HepG2 (cell line): ENCODE data around the gene FSD2. TPM values are rescaled to one million over a fixed set of nuclear protein-coding genes. Genes with fewer than 3 reads are reported as not detected.

ENCODE experiments used
- ATAC-seq: fragments of 200-7000 bp; cut with Tn5 transposase; 3 replicates; pipeline ENCODE4 v1.9.1; 2020; ENCODE audit warnings: mild to moderate bottlenecking, moderate library complexity
- BruUV-seq: library from RNA; stranded (reverse); fragments of 400-500 nt; replicated peaks from 2 replicates; lab custom pipeline; 2021; lab: Mats Ljungman, UMichigan
- CTCF ChIA-PET: fragments of 300-600 bp; formaldehyde crosslinking; extraction: SDS; loops from one replicate; lab custom pipeline; 2021; ENCODE audit warnings: low total read pairs, inconsistent platforms, low intra/inter-chr PET ratio; lab: Yijun Ruan, JAX
- POLR2A ChIA-PET: fragments of 350-600 bp; sonication (Branson Sonifier 250); formaldehyde crosslinking; loops from one replicate; lab custom pipeline; 2020; ENCODE audit warnings: antibody characterized with exemption, inconsistent platforms; lab: Yijun Ruan, JAX
- DNase-seq: peaks from one replicate; pipeline ENCODE4 v3.0.0-alpha.2; 2015; ENCODE audit warnings: low spot score
- FAIRE-seq: peaks from 3 replicates; lab custom pipeline; 2011; peaks lifted over from hg19 to GRCh38; lab: Jason Lieb, UNC
- H2AFZ ChIP-seq: one replicate; pipeline ENCODE4 v1.6.1; 2011; ENCODE audit warnings: low read length, inconsistent platforms
- H3K27ac ChIP-seq: fragments of 300-600 bp; 3 replicates; pipeline ENCODE4 v1.8.0; 2011; ENCODE audit warnings: mixed run types, mild to moderate bottlenecking, mixed read lengths, low read length, inconsistent platforms; ENCODE audit not compliant: insufficient read depth; ENCODE audit errors: extremely low read length
- H3K27me3 ChIP-seq, 2 experiments: fragments of 200-600 bp in 1 of 2; 2 replicates in 1 of 2; 3 replicates in 1 of 2; pipeline versions ENCODE4 v1.6.0 to v1.8.0; 2011; ENCODE audit warnings: low read length in 2 of 2, mild to moderate bottlenecking in 2 of 2, moderate library complexity in 2 of 2, inconsistent platforms in 1 of 2; ENCODE audit not compliant: insufficient read depth in 2 of 2, control insufficient read depth in 1 of 2
- H3K36me3 ChIP-seq, 2 experiments: fragments of 200-600 bp in 1 of 2; replicated peaks in 1 of 2; 2 replicates in 1 of 2; 3 replicates in 1 of 2; pipeline versions ENCODE4 v1.5.1 to v1.8.0; 2011; ENCODE audit warnings: low read length in 2 of 2, inconsistent platforms in 1 of 2; ENCODE audit not compliant: insufficient read depth in 2 of 2, control insufficient read depth in 1 of 2
- H3K4me1 ChIP-seq: 2 replicates; pipeline ENCODE4 v1.5.1; 2012; ENCODE audit warnings: low read length, inconsistent platforms; ENCODE audit not compliant: insufficient read depth
- H3K4me2 ChIP-seq: 2 replicates; pipeline ENCODE4 v1.6.0; 2011; ENCODE audit warnings: low read depth, low read length, inconsistent platforms
- H3K4me3 ChIP-seq, 3 experiments: fragments of 200-600 bp in 1 of 3; sonication (generic), shearing (Covaris generic) in 1 of 3; replicated peaks in 1 of 3; 2 replicates each; pipeline ENCODE4 v1.5.1; 2011 to 2016; ENCODE audit warnings: low read length in 3 of 3, inconsistent platforms in 2 of 3, low read depth in 2 of 3, mild to moderate bottlenecking in 2 of 3, control low read depth in 1 of 3, mixed read lengths in 1 of 3; ENCODE audit not compliant: insufficient read depth in 1 of 3
- H3K79me2 ChIP-seq: one replicate; pipeline ENCODE4 v1.6.1; 2011; ENCODE audit warnings: low read length, inconsistent platforms; ENCODE audit not compliant: insufficient read depth
- H3K9ac ChIP-seq: 2 replicates; pipeline ENCODE4 v1.6.0; 2011; ENCODE audit warnings: mild to moderate bottlenecking, low read depth, low read length, inconsistent platforms; ENCODE audit not compliant: insufficient read depth
- H3K9me3 ChIP-seq: 2 replicates; pipeline ENCODE4 v1.5.1; 2012; ENCODE audit warnings: mild to moderate bottlenecking, low read length
- H4K20me1 ChIP-seq: 2 replicates; pipeline ENCODE4 v1.6.0; 2011; ENCODE audit warnings: inconsistent platforms, mild to moderate bottlenecking, low read length, moderate library complexity; ENCODE audit not compliant: insufficient read depth
- HMGA1 ChIP-seq: sonication (generic); formaldehyde crosslinking; conservative IDR thresholded peaks from 2 replicates; pipeline ENCODE4 v1.4.0; 2020; ENCODE audit warnings: missing genetic modification reagents
- MED13 ChIP-seq: sonication (generic); formaldehyde crosslinking; IDR thresholded peaks from 2 replicates; pipeline ENCODE4 v1.5.0; 2020; ENCODE audit warnings: missing genetic modification reagents
- MEIS1 ChIP-seq: sonication (generic); formaldehyde crosslinking; IDR thresholded peaks from 2 replicates; pipeline ENCODE4 v1.9.0; 2021; ENCODE audit warnings: mild to moderate bottlenecking, missing genetic modification reagents, moderate library complexity, borderline replicate concordance
- MIXL1 ChIP-seq: IDR thresholded peaks from 2 replicates; pipeline ENCODE4 v1.6.1; 2016
- MTA3 ChIP-seq: sonication (generic); formaldehyde crosslinking; IDR thresholded peaks from 2 replicates; pipeline ENCODE4 v1.4.0; 2020; ENCODE audit warnings: missing genetic modification reagents
- NCOA1 ChIP-seq: sonication (generic); formaldehyde crosslinking; IDR thresholded peaks from 2 replicates; pipeline ENCODE4 v1.9.0; 2021; ENCODE audit warnings: missing genetic modification reagents
- NFE2L1 ChIP-seq: sonication (generic); formaldehyde crosslinking; IDR thresholded peaks from 2 replicates; pipeline ENCODE4 v1.4.0; 2020; ENCODE audit warnings: missing genetic modification reagents, mild to moderate bottlenecking, borderline replicate concordance
- RBM22 ChIP-seq: fragments of 200-400 bp; formaldehyde crosslinking; optimal IDR thresholded peaks from 2 replicates; pipeline ENCODE3; 2017; ENCODE audit warnings: mild to moderate bottlenecking, low read length, moderate library complexity
- SCMH1 ChIP-seq: sonication (generic); formaldehyde crosslinking; IDR thresholded peaks from 2 replicates; pipeline ENCODE4 v1.9.0; 2021; ENCODE audit warnings: missing genetic modification reagents, mild to moderate bottlenecking, borderline replicate concordance
- TOE1 ChIP-seq: sonication (generic); formaldehyde crosslinking; IDR thresholded peaks from 2 replicates; pipeline ENCODE4 v1.4.0; 2020; ENCODE audit warnings: mild to moderate bottlenecking, missing genetic modification reagents
- ZNF260 ChIP-seq: sonication (generic); formaldehyde crosslinking; IDR thresholded peaks from 2 replicates; pipeline ENCODE4 v1.4.0; 2020; ENCODE audit warnings: missing genetic modification reagents, low read depth, mild to moderate bottlenecking, borderline replicate concordance
- ZNF567 ChIP-seq: sonication (generic); formaldehyde crosslinking; IDR thresholded peaks from 2 replicates; pipeline ENCODE4 v1.8.1; 2023; ENCODE audit warnings: mild to moderate bottlenecking, missing genetic modification reagents, borderline replicate concordance
- ZNF619 ChIP-seq: sonication (generic); formaldehyde crosslinking; IDR thresholded peaks from 2 replicates; pipeline ENCODE4 v1.4.0; 2020; ENCODE audit warnings: mild to moderate bottlenecking, missing genetic modification reagents
- ZNF891 ChIP-seq: sonication (generic); formaldehyde crosslinking; IDR thresholded peaks from 2 replicates; pipeline ENCODE4 v1.5.0; 2020; ENCODE audit warnings: mild to moderate bottlenecking, missing genetic modification reagents
- ZSCAN21 ChIP-seq: sonication (generic); formaldehyde crosslinking; IDR thresholded peaks from 2 replicates; pipeline ENCODE4 v1.8.0; 2022; ENCODE audit warnings: mild to moderate bottlenecking, missing genetic modification reagents, moderate library complexity, borderline replicate concordance
- WGBS: methylation state at CpG from one replicate; pipeline ENCODE4 v1.1.6; 2017; ENCODE audit warnings: low lambda C conversion rate; 5-methylcytosine and 5-hydroxymethylcytosine counted together
- in situ Hi-C: cut with HindIII; loops from 2 replicates; pipeline ENCODE4 v1.10.0; 2017; ENCODE audit warnings: low pct_unique_long_range_greater_than_20kb; ENCODE audit not compliant: extremely low pct_ligation_motif_present
- intact Hi-C: fragments of 100-400 bp; cut with micrococcal nuclease; formaldehyde crosslinking; loops from one replicate; pipeline ENCODE4 v1.10.0; 2022; ENCODE audit not compliant: unreplicated experiment
- polyA plus RNA-seq, 8 experiments: library from polyadenylated mRNA; depleted of rRNA in 3 of 8; stranded (reverse) in 7 of 8; unstranded in 1 of 8; fragments of >200 nt; fragmentation: Illumina TruSeq in 4 of 8; extraction: Trizol in 4 of 8; gene quantifications; 2 replicates each; pipeline versions ENCODE4 v1.2.1 to v1.2.3, GENCODE V29; 2011 to 2016; ENCODE audit warnings: low read depth in 4 of 8, missing spikeins in 1 of 8, mixed read lengths in 1 of 8; ENCODE audit not compliant: insufficient read depth in 1 of 8
- total RNA-seq, 5 experiments: library from RNA; depleted of rRNA; stranded (reverse); fragments of >200 nt; fragmentation: Illumina TruSeq; extraction: Trizol; gene quantifications; 2 replicates each; pipeline ENCODE4 v1.2.3, GENCODE V29; 2016; ENCODE audit warnings: low read depth in 1 of 5
- TF ChIP-seq, protein P1 (sequence below): sonication (generic); formaldehyde crosslinking; IDR thresholded peaks from 2 replicates; pipeline ENCODE4 v1.4.0; 2020; ENCODE audit warnings: mild to moderate bottlenecking, missing genetic modification reagents
- TF ChIP-seq, protein P2 (sequence below): sonication (generic); formaldehyde crosslinking; IDR thresholded peaks from 2 replicates; pipeline ENCODE4 v1.4.0; 2020; ENCODE audit warnings: missing genetic modification reagents
- TF ChIP-seq, protein P3 (sequence below): IDR thresholded peaks from 2 replicates; pipeline ENCODE4 v1.6.1; 2016; ENCODE audit warnings: missing compliant biosample characterization, missing genetic modification reagents, borderline replicate concordance
- TF ChIP-seq, protein P4 (sequence below): sonication (generic); formaldehyde crosslinking; IDR thresholded peaks from 2 replicates; pipeline ENCODE4 v1.8.1; 2023; ENCODE audit warnings: mild to moderate bottlenecking, missing genetic modification reagents, borderline replicate concordance

FSD2 gene
- total and polyA plus RNA-seq, 2 of the 13 experiments (the other 11 are each of a cell fraction or from before 2014, with no cell fraction given), result not detected

DNA sequence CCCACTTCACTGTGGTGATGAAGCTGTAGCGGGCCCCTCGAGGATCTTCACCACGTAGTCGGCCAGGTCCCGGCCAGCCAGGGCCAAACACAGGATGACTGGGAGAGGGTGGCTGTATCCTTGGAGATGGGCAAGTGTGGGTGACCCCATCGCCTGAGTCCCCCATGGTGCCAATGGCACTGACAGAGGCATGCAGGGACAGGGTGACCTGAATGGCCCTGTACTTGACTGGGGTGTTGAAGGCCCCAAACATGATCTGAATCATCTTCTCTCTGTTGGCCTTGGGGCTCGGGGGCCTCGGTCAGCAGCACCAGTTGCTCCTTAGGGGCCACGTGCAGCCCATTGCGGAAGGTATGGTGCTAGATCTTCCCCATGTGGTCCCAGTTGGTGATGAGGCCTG, 79.1 kb downstream of the FSD2 start:
- CTCF ChIA-PET, result no interaction called here
- BruUV-seq, result no TSS peak
- no peak overlapping the region for H3K4me3 ChIP-seq

DNA sequence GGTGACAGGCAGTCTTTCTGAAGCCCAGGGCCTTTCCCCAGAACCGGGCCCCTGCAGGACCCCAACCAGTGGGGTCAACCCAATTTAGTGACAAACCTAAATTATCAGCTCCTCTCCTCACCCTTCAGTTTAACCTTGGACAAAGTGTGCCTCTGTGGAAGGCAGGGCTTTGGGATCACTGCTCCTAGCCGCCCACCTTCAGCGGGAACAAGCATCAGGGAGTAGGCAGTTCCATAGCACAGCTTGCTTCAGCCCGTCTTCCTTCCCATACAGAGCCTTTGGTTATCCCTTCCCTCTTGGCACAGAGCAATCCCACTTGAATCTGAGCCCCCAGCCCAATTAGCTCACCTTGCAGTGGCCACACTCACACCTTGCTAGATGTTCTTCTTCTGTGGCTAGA, 90.9 kb downstream of the FSD2 start:
- Histone ChIP-seq H3K4me3 (no peak overlapping the region), H3K4me2 (no peak overlapping the region), H3K27me3 (peaks cover 0 to 12% of the 10 kb centered on the region in 2 experiments; a peak in 3 of 5 replicates), H3K79me2 (no peaks in the 10 kb centered on the region), H3K9ac (no peak overlapping the region), H3K27ac (no peak overlapping the region), H2AFZ (no peak overlapping the region), H3K36me3 (no peaks in the 10 kb centered on the region), H3K4me1 (0 out of 2 replicates have a peak, but pooled peaks cover 2% of the 10 kb centered on the region), H4K20me1 (no peaks in the 10 kb centered on the region), H3K9me3 (no peaks in the 10 kb centered on the region)
- intact Hi-C loops (no loop called here), in situ Hi-C loops (no loop called here)
- ChIA-PET CTCF (no interaction called here), POLR2A (no interaction called here)
- no TSS peak for BruUV-seq
- WGBS, result 12% methylated on average over 3 of the region's 4 CpGs
- ATAC-seq (no peak), FAIRE-seq (no peak), DNase-seq (no peak)
- no peak for TF ChIP-seq MTA3 (CRISPR knock-in tag)
- no peak for TF ChIP-seq HMGA1 (CRISPR knock-in tag)
- TF ChIP-seq, protein P1, sequence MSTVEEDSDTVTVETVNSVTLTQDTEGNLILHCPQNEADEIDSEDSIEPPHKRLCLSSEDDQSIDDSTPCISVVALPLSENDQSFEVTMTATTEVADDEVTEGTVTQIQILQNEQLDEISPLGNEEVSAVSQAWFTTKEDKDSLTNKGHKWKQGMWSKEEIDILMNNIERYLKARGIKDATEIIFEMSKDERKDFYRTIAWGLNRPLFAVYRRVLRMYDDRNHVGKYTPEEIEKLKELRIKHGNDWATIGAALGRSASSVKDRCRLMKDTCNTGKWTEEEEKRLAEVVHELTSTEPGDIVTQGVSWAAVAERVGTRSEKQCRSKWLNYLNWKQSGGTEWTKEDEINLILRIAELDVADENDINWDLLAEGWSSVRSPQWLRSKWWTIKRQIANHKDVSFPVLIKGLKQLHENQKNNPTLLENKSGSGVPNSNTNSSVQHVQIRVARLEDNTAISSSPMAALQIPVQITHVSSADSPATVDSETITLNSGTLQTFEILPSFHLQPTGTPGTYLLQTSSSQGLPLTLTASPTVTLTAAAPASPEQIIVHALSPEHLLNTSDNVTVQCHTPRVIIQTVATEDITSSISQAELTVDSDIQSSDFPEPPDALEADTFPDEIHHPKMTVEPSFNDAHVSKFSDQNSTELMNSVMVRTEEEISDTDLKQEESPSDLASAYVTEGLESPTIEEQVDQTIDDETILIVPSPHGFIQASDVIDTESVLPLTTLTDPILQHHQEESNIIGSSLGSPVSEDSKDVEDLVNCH (CRISPR knock-in tag), result no peak
- no peak for TF ChIP-seq ZNF891 (CRISPR knock-in tag)
- no peak for TF ChIP-seq RBM22
- TF ChIP-seq NFE2L1 (CRISPR knock-in tag), result no peak
- TF ChIP-seq, protein P2, sequence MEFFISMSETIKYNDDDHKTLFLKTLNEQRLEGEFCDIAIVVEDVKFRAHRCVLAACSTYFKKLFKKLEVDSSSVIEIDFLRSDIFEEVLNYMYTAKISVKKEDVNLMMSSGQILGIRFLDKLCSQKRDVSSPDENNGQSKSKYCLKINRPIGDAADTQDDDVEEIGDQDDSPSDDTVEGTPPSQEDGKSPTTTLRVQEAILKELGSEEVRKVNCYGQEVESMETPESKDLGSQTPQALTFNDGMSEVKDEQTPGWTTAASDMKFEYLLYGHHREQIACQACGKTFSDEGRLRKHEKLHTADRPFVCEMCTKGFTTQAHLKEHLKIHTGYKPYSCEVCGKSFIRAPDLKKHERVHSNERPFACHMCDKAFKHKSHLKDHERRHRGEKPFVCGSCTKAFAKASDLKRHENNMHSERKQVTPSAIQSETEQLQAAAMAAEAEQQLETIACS (CRISPR knock-in tag), result no peak
- TF ChIP-seq, protein P3, sequence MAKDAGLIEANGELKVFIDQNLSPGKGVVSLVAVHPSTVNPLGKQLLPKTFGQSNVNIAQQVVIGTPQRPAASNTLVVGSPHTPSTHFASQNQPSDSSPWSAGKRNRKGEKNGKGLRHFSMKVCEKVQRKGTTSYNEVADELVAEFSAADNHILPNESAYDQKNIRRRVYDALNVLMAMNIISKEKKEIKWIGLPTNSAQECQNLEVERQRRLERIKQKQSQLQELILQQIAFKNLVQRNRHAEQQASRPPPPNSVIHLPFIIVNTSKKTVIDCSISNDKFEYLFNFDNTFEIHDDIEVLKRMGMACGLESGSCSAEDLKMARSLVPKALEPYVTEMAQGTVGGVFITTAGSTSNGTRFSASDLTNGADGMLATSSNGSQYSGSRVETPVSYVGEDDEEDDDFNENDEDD (CRISPR knock-in tag), result no peak
- TF ChIP-seq SCMH1 (CRISPR knock-in tag), result no peak
- no peak for TF ChIP-seq MED13 (CRISPR knock-in tag)
- no peak for TF ChIP-seq TOE1
- no peak for TF ChIP-seq MEIS1 (CRISPR knock-in tag)

More for the DNA sequence above, 79.1 kb downstream of the FSD2 start:
- Histone ChIP-seq H3K4me2 (no peak overlapping the region), H3K27me3 (peaks cover 0 to 4% of the 10 kb centered on the region in 2 experiments; a peak in 1 of 5 replicates), H3K9me3 (no peaks in the 10 kb centered on the region), H3K36me3 (no peaks in the 10 kb centered on the region), H3K4me1 (no peaks in the 10 kb centered on the region), H4K20me1 (no peaks in the 10 kb centered on the region), H2AFZ (no peak overlapping the region), H3K9ac (no peak overlapping the region), H3K79me2 (no peaks in the 10 kb centered on the region), H3K27ac (no peak overlapping the region)
- POLR2A ChIA-PET, result no interaction called here
- FAIRE-seq, result no peak
- no CpG with 5 or more reads among the region's 10 CpGs for WGBS
- in situ Hi-C loops, result no loop called here
- TF ChIP-seq NCOA1 (CRISPR knock-in tag), result no peak
- TF ChIP-seq ZNF260, result no peak
- TF ChIP-seq ZNF619, result no peak
- TF ChIP-seq ZNF567 (CRISPR knock-in tag), result no peak
- TF ChIP-seq, protein P4, sequence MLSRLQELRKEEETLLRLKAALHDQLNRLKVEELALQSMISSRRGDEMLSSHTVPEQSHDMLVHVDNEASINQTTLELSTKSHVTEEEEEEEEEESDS (CRISPR knock-in tag), result no peak
- no peak for TF ChIP-seq MIXL1 (CRISPR knock-in tag)
- TF ChIP-seq ZSCAN21 (CRISPR knock-in tag), result no peak
- no peak for ATAC-seq
- intact Hi-C loops, result no loop called here
- DNase-seq, result no peak
